GM19023 (cell line): Measurements from ENCODE around the gene GPR176.
A peak's percentile ranks its signal among the peaks of the same experiment; 100 is the strongest.

Experiments used
- ATAC-seq: cut with Tn5 transposase; IDR thresholded peaks from one replicate; pipeline ENCODE4 v1.9.1; 2021; ENCODE audit warnings: mild to moderate bottlenecking, moderate library complexity; ENCODE audit not compliant: unreplicated experiment

The GPR176 gene

DNA sequence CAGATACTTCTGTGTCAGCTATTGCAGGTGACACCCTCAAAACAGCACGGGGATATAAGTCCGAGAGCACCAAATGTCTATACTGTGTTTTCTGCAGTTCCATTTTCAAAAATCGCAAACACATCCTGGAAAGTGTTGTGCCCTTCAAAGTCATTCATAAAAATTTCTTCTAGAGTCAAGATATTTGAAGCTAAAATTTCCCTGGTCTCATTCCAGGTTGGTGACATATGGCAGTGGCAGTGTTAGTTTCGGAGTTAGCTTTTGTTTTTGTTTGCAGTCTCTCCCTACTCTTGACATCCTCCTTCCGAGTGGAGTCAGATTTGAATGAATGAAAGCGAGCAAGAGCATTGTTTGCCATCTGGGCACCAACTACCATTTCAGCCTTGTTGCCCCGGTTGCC is 134.2 kb downstream of the GPR176 start:
- ATAC-seq = no peak

DNA sequence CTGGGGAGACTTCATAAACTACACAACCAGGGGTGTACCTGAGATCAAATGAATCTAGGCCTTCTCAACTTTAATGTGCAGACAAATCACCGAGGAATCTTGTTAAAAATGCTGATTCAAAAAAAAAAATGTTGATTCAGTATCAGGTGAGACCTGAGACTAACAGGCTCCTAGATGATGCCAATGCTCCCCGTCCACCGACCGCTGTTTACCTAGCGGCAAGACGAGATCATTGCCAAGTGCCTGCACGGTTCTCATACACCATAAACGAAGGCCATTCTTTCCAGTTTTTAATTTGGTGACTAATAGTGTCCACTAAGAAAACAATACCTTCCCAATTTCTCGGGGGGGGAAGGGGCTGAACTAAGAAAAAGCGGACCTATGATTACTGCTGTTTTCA is 134.9 kb downstream of the GPR176 start:
- no peak for ATAC-seq

DNA sequence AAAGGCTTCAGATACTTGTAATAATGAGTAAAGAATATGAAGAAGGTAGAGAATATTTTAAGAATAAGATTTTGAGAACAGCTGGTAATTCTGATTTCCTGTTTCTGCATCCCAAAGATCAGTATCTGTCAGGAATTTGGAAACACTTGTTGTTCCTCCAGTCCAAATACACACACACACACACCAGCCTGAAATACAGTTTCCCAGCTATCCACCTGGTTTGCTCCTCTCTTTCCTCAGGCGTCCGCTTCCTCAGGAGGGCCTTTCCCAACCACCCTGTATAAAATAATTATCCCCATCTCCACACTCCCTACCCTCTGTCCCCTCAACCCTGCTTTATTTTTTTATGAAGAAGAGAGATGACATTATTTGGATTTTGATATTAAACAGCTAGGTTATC is 135.4 kb downstream of the GPR176 start:
- no peak for ATAC-seq

DNA sequence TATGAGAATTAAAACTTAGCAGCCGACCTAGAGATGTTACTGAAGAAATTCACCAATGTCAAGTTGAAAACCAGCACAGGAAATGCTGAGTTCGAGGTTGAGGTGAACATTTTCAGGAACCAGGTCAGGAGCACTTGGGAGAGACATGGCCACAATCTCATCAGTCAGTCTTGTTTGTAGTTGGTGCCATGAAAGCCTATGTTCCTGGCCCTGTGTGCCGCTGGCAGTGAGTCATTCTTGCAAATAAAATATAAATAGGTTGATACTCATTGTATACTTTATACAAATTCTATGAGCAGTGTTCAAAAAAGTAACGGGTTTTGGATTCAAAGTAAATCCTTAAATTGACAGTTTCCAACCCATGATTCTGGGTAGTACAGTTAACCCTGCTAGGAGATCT is 135.9 kb downstream of the GPR176 start:
- no peak for ATAC-seq

GRCh38 chr15:39783244-39783820 is 136.7 kb downstream of the GPR176 start:
- no peak for ATAC-seq

DNA sequence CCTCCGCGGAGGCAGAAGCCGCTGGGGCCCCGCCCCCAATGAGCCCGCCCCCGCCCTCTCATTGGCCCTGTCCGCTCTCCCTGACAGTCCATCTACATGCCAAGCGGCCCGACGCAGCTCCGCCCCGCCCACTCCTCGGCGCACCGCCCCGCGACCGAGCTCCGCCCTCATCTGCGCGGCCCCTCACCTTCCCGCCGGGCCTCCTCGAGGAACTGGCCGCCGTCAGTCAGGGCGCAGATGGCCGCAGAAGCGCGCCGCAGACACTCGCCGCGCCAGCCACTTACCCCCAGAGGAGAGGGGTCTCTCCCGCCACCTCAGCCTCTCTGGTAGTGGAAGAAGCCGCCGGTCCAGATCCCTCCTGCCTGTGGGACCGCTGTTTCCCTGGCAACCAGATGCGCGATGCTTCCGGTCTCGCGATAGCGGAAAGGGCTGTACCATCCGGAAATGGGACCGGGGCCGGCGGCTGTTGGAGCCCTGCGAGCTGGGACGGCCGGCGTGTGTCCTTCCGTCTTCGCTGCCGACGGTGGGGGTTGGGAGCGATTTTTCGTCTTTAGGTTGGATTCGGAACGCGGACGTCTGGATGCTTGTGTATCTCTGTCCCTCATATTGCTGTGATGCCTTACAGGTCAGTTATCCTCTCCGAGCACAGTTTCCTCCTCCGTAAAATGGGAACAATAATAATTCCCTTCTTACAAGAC is 137.5 kb downstream of the GPR176 start, which contains the start of gene FSIP1:
Gene FSIP1 (minus strand): TSS at position 401 of the 698 bp plus-strand sequence. CDS start 6,317 bp downstream, outside the sequence.
- peak; percentile 99 for ATAC-seq

DNA sequence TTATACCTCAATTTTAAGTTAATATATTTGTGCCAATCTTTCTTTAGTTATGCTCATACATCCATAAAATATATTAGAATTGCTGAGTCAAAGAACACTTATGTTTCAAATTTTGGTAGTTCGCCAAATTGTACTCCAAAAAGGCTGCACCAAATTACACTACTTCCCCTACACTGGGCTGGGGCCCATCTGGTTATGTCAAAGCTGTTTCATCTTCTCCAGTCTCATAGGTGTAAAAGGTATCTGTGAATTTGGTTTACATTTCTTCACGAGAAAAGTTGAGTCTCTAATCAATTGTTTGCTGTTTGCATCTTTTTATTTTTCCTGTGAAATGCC is 138.1 kb downstream of the GPR176 start:
- no peak for ATAC-seq

- ATAC-seq = no peak
Measured at GRCh38 chr15:39781147-39781966, 138.7 kb downstream of the GPR176 start.

GRCh38 chr15:39778021-39778420 is 142.0 kb downstream of the GPR176 start:
- ATAC-seq = no peak

DNA sequence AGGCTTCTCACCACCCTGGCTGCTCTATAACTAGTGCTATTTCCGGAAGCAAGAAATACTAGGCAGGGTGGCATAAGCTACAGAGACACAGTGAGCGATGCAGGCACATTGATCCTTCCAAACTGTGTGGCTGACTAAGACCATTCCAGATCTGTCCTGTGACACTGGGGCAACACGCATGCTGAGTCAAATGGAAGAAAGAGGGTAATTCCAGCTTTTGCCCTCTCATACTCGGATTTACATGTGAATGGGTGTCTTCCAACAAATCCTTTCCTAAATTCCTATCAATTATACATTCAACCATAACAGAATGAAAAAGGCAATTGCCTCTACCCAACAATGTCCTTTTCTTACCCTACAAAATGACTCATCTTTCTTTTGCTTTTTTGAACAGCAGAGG is 142.6 kb downstream of the GPR176 start:
- ATAC-seq = no peak

DNA sequence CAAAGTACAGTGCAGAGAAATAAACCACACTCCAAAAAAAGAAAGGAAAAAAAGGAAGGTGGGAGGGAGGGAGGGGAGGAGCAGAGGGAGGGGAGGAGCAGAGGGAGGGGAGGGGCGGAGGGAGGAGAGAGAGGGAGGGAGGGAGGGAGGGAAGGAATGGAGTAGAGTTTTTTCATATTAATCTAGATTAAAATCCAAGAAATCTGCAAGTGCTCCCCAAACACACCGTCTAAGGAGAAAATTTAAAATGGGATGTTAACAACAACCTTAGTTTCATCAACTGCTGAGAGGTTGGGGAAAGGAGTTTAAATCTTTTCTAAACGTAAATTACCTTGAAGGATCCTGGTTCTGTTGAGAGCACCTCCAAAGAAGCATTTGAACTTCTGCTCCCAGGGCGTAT is 144.0 kb downstream of the GPR176 start:
- ATAC-seq = no peak

- no peak for ATAC-seq
Measured at GRCh38 chr15:39774688-39775267, 145.3 kb downstream of the GPR176 start.

DNA sequence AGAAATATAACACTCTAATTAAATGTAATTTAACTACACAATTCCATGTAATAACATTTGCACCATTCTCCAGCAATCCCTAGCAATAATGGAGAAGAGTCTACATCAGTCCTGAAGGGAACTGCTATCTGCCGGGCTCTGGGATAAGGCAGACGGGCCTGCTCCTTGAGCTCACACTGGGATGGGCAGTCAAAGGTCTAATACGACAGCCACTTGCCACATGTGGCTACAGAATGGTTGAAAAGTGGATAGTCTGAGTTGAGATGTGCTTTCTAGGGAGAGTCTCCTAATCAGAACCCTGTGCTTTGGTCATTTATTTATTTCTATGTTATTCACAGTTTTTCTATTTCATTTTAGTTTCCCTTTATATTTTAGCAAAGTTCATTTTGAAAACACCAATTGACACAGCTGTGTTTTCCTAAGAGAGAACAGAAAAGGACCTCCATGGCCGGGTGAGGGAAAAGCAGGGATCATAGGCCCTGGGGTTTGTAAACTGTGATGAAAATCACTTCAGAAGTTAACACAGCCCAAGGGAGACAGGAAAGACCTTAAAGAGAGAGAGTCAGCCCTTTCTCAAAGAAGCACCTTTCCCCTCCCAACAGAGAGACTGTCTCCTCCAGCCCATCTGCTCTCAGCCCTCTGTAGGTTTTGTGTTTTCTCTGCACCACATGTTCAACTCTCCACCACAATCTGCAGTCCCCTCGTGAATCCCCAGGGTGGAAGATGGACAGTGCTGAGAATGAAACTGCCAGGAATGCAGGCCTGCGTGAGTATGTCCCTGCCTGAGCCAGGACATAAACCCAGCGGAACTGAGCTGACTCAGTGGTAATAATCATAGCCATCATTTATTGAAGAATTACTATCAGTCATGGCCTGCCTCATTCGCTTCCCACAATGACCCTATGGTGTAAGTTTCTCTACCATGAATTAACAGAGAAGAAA is 149.0 kb downstream of the GPR176 start:
- ATAC-seq = no peak

- ATAC-seq = no peak
Measured at GRCh38 chr15:39767921-39768320, 152.1 kb downstream of the GPR176 start.

DNA sequence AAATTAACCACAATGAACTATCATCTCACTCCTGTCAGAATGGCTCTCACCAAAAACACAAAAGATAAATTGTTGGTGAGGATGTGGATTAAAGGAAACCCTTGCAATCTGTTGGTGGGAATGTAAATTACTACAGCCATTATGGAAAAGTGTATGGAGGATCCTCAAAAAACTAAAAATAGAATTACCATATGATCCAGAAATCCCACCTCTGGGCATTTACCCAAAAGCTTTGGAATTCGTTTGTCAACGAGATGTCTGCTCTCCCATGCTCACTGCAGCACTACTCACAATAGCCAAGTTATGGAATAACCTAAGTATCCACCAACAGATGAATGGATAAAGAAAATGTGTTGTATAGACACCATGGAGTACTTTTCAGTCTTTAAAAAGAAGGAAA is 159.1 kb downstream of the GPR176 start:
- ATAC-seq = no peak

- no peak for ATAC-seq
Measured at GRCh38 chr15:39756806-39757522, 163.1 kb downstream of the GPR176 start.

DNA sequence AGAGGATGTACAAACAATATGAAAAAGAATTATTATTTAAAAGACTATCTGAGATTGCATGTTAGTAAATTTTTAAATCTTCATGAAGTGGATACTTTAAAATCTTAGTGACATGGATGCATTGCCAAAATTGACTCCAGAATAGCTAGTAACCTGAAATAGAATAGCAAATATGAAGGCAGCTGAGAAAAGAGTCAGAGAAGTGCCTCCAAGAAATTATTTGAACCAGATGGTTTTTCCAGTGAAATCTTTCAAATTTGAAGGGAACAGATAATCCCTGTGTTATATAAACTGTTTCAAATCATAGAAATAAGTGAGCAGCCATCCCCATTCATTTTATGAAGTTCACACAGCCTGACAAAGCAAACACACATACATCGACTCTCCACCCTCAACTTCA is 167.1 kb downstream of the GPR176 start:
- no peak for ATAC-seq

DNA sequence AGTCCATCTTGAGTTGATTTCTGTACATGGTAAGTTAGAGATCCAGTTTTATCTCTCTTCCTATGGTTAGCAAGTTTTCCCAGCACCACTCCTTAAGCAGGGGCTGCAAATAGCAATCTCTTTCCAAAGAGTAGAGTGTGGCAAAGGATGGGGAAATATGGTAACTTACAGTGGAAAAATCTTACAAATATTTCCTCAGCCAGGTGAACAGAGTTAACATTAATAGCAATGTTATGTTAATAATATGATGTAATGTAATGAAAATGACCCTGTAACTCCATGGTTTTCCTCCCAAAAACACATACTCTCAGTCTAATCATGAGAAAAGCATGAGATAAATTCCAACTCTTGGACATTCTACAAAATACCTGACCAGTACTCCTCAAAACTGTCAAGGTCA is 167.8 kb downstream of the GPR176 start:
- no peak for ATAC-seq
